ENCODE measurements around the gene HERC2.

Gene HERC2

GRCh38 chr15:28103831-28104230 lies 218.1 kb downstream of the HERC2 start:
- no peak overlapping the region for H3K27ac ChIP-seq
- DNase-seq (ENCODE audit: low read depth, low spot score) = no peak

GRCh38 chr15:28101983-28102441 lies 220.0 kb downstream of the HERC2 start:
- H3K27ac ChIP-seq = no peak overlapping the region
- DNase-seq (ENCODE audit: low read depth, low spot score) = no peak

- H3K27ac ChIP-seq = no peak overlapping the region
- DNase-seq (ENCODE audit: low read depth, low spot score) = no peak
Observed at GRCh38 chr15:28101201-28101600, 220.8 kb downstream of the HERC2 start.

GRCh38 chr15:28100516-28101195 lies 221.3 kb downstream of the HERC2 start:
- no peak overlapping the region for H3K27ac ChIP-seq
- DNase-seq (ENCODE audit: low read depth, low spot score) = no peak

GRCh38 chr15:28099555-28100140 lies 222.3 kb downstream of the HERC2 start:
- DNase-seq (ENCODE audit: low read depth, low spot score) = no peak
- H3K27ac ChIP-seq = no peak overlapping the region

GRCh38 chr15:28098766-28099554 lies 223.0 kb downstream of the HERC2 start, which contains the start of gene OCA2:
TSS of gene OCA2 (minus strand) at chr15:28099315. CDS start at chr15:28081874, 17,441 bp downstream.
- no peak within 1 kb of the TSS for H3K27ac ChIP-seq
- no peak for DNase-seq (ENCODE audit: low read depth, low spot score)

- DNase-seq (ENCODE audit: low read depth, low spot score) = no peak
- no peak overlapping the region for H3K27ac ChIP-seq
Observed at GRCh38 chr15:28098360-28098765, 223.6 kb downstream of the HERC2 start.

- no peak overlapping the region for H3K27ac ChIP-seq
- DNase-seq (ENCODE audit: low read depth, low spot score) = no peak
Observed at GRCh38 chr15:28097656-28098359, 224.2 kb downstream of the HERC2 start.

- no peak for DNase-seq (ENCODE audit: low read depth, low spot score)
- H3K27ac ChIP-seq = no peak overlapping the region
Observed at GRCh38 chr15:28096670-28097431, 225.1 kb downstream of the HERC2 start.

GRCh38 chr15:28096411-28096669 lies 225.6 kb downstream of the HERC2 start:
- no peak for DNase-seq (ENCODE audit: low read depth, low spot score)
- H3K27ac ChIP-seq = no peak overlapping the region

- H3K27ac ChIP-seq = no peak overlapping the region
- DNase-seq (ENCODE audit: low read depth, low spot score) = no peak
Observed at GRCh38 chr15:28094732-28095521, 227.1 kb downstream of the HERC2 start.

- DNase-seq (ENCODE audit: low read depth, low spot score) = no peak
- H3K27ac ChIP-seq = no peak overlapping the region
Observed at GRCh38 chr15:28093752-28094535, 228.0 kb downstream of the HERC2 start.

- no peak for DNase-seq (ENCODE audit: low read depth, low spot score)
- H3K27ac ChIP-seq = no peak overlapping the region
Observed at GRCh38 chr15:28091313-28091712, 230.7 kb downstream of the HERC2 start.

GRCh38 chr15:28086175-28086703 lies 235.7 kb downstream of the HERC2 start:
- H3K27ac ChIP-seq = no peak overlapping the region
- no peak for DNase-seq (ENCODE audit: low read depth, low spot score)

- no peak for DNase-seq (ENCODE audit: low read depth, low spot score)
- H3K27ac ChIP-seq = no peak overlapping the region
Observed at GRCh38 chr15:28085489-28086174, 236.3 kb downstream of the HERC2 start.

- H3K27ac ChIP-seq = no peak overlapping the region
Observed at GRCh38 chr15:28084547-28084946, 237.4 kb downstream of the HERC2 start.

GRCh38 chr15:28082891-28083684 lies 238.9 kb downstream of the HERC2 start:
- no peak overlapping the region for H3K27ac ChIP-seq
- no peak for DNase-seq (ENCODE audit: low read depth, low spot score)

More at GRCh38 chr15:28084547-28084946, 237.4 kb downstream of the HERC2 start:
- no peak for DNase-seq (ENCODE audit: low read depth, low spot score)

Measured in epithelial cell of prostate (primary cell).